ENCODE results near the gene STING1.
A peak's percentile ranks its signal among the peaks of the same experiment; 100 is the strongest.

Gene STING1

GRCh38 chr5:139482050-139482889 is at the start of gene STING1:
Gene STING1 (minus strand): TSS chr5:139482758. CDS start chr5:139481704, 1,054 bp downstream.
- no peak for TF ChIP-seq CTCF (IDR thresholded peaks at IDR 0.05)

GRCh38 chr5:139531772-139532169 is 49.2 kb upstream of the STING1 start:
- no peak for TF ChIP-seq CTCF (IDR thresholded peaks at IDR 0.05)

GRCh38 chr5:139524940-139525585 is 42.5 kb upstream of the STING1 start:
- no peak for TF ChIP-seq CTCF (IDR thresholded peaks at IDR 0.05)

- no peak for TF ChIP-seq CTCF (IDR thresholded peaks at IDR 0.05)
Measured at GRCh38 chr5:139524446-139524845, 41.9 kb upstream of the STING1 start.

- no peak for TF ChIP-seq CTCF (IDR thresholded peaks at IDR 0.05)
Measured at GRCh38 chr5:139523635-139524445, 41.3 kb upstream of the STING1 start.

GRCh38 chr5:139517683-139518564 is 35.4 kb upstream of the STING1 start:
- peak; percentile 90 for TF ChIP-seq CTCF (IDR thresholded peaks at IDR 0.05)

- no peak for TF ChIP-seq CTCF (IDR thresholded peaks at IDR 0.05)
Measured at GRCh38 chr5:139514486-139514856, 31.9 kb upstream of the STING1 start.
